ENCODE data around the gene SLC29A1. TPM values are rescaled to one million over a fixed set of nuclear protein-coding genes. Genes with fewer than 3 reads are reported as not detected.

The SLC29A1 gene
- total and polyA plus RNA-seq, 4 donors: 19.1 to 42.7 (median 26.4) TPM

GRCh38 chr6:44257753-44258324 is 34.4 kb downstream of the SLC29A1 start:
- Histone ChIP-seq H3K9ac (ENCODE audit: insufficient read depth in 1 of 2, low read length in 2 of 2) (peak overlapping the region; percentile 39 to 50), H3K4me1 (ENCODE audit: control insufficient read depth in 5 of 5, insufficient read depth in 5 of 5, low read length in 5 of 5) (peaks cover 0 to 25% (median 9%) of the 10 kb centered on the region in 5 donors), H3K9me3 (ENCODE audit: control insufficient read depth in 4 of 4, insufficient read depth in 3 of 4, low read length in 3 of 4) (no peaks in the 10 kb centered on the region), H3K27ac (ENCODE audit: low read depth in 1 of 2, low read length in 1 of 2) (peak overlapping the region; percentile 89), H3K36me3 (ENCODE audit: control insufficient read depth in 4 of 4, insufficient read depth in 4 of 4, low read length in 4 of 4) (peaks cover 15 to 40% (median 29%) of the 10 kb centered on the region in 4 donors), H3K4me3 (peak overlapping the region; percentile 51), H3K27me3 (ENCODE audit: control insufficient read depth in 3 of 3, insufficient read depth in 3 of 3, low read length in 2 of 3) (no peaks in the 10 kb centered on the region)
- no peak for TF ChIP-seq CTCF (IDR thresholded peaks at IDR 0.05; ENCODE audit: control extremely low read depth, extremely low read depth)
- 31 to 39% methylated on average over 15 of the region's 15 CpGs for WGBS, 2 donors
- no peak for DNase-seq
- ATAC-seq (ENCODE audit: insufficient read depth, low FRiP score): no peak

- Histone ChIP-seq H3K27ac (ENCODE audit: low read depth in 1 of 2, low read length in 1 of 2) (peak overlapping the region; percentile 89), H3K9me3 (ENCODE audit: control insufficient read depth in 4 of 4, insufficient read depth in 3 of 4, low read length in 3 of 4) (no peaks in the 10 kb centered on the region), H3K36me3 (ENCODE audit: control insufficient read depth in 4 of 4, insufficient read depth in 4 of 4, low read length in 4 of 4) (peaks cover 10 to 35% (median 26%) of the 10 kb centered on the region in 4 donors), H3K27me3 (ENCODE audit: control insufficient read depth in 3 of 3, insufficient read depth in 3 of 3, low read length in 2 of 3) (no peaks in the 10 kb centered on the region), H3K4me1 (ENCODE audit: control insufficient read depth in 5 of 5, insufficient read depth in 5 of 5, low read length in 5 of 5) (peaks cover 0 to 31% (median 12%) of the 10 kb centered on the region in 5 donors), H3K9ac (ENCODE audit: insufficient read depth in 1 of 2, low read length in 2 of 2) (no peak overlapping the region), H3K4me3 (no peak overlapping the region)
- no peak for ATAC-seq (ENCODE audit: insufficient read depth, low FRiP score)
- no peak for DNase-seq
- no peak for TF ChIP-seq CTCF (IDR thresholded peaks at IDR 0.05; ENCODE audit: control extremely low read depth, extremely low read depth)
- 84 to 88% methylated on average over 9 of the region's 9 CpGs for WGBS, 2 donors
Measured at GRCh38 chr6:44258325-44258863, 35.0 kb downstream of the SLC29A1 start.

- H3K27ac ChIP-seq (ENCODE audit: low read depth in 1 of 2, low read length in 1 of 2): no peak overlapping the region
- H3K9ac ChIP-seq (ENCODE audit: insufficient read depth in 1 of 2, low read length in 2 of 2): no peak overlapping the region
- no peak for DNase-seq
- H3K9me3 ChIP-seq (ENCODE audit: control insufficient read depth in 4 of 4, insufficient read depth in 3 of 4, low read length in 3 of 4): no peaks in the 10 kb centered on the region
- WGBS, 2 donors: 93 to 97% methylated on average over 3 of the region's 3 CpGs
- no peak for TF ChIP-seq CTCF (IDR thresholded peaks at IDR 0.05; ENCODE audit: control extremely low read depth, extremely low read depth)
- no peak overlapping the region for H3K4me3 ChIP-seq
- H3K36me3 ChIP-seq (ENCODE audit: control insufficient read depth in 4 of 4, insufficient read depth in 4 of 4, low read length in 4 of 4): peaks cover 5 to 33% (median 22%) of the 10 kb centered on the region in 4 donors
- H3K27me3 ChIP-seq (ENCODE audit: control insufficient read depth in 3 of 3, insufficient read depth in 3 of 3, low read length in 2 of 3): no peaks in the 10 kb centered on the region
- peaks cover 0 to 36% (median 17%) of the 10 kb centered on the region in 5 donors for H3K4me1 ChIP-seq (ENCODE audit: control insufficient read depth in 5 of 5, insufficient read depth in 5 of 5, low read length in 5 of 5)
- no peak for ATAC-seq (ENCODE audit: insufficient read depth, low FRiP score)
Measured at GRCh38 chr6:44258921-44259320, 35.5 kb downstream of the SLC29A1 start.

Measured in lung (tissue), 12 donors.